GM23338 (cell line): Measurements from ENCODE around the gene HSPA9.

Experiments used
- POLR2AphosphoS5 ChIP-seq: IDR thresholded peaks from 2 replicates; pipeline ENCODE4 v1.6.1; 2016; ENCODE audit warnings: antibody characterized with exemption, low read depth
- ZNF331 ChIP-seq: fragments of 250-450 bp; sonication (Bioruptor Pico); IDR thresholded peaks from 2 replicates; pipeline ENCODE4 v1.5.0; 2020; ENCODE audit warnings: low read depth, mild to moderate bottlenecking, moderate library complexity
- TF ChIP-seq, protein P1 (sequence below), 2 experiments: fragments of 200-600 bp in 1 of 2; sonication (generic) in 1 of 2; conservative IDR thresholded peaks; 2 replicates each; pipeline versions ENCODE4 v1.5.1 to v1.6.1; 2016 to 2017; ENCODE audit warnings: antibody characterized with exemption in 2 of 2, low read depth in 2 of 2, mild to moderate bottlenecking in 2 of 2, moderate library complexity in 1 of 2

DNA sequence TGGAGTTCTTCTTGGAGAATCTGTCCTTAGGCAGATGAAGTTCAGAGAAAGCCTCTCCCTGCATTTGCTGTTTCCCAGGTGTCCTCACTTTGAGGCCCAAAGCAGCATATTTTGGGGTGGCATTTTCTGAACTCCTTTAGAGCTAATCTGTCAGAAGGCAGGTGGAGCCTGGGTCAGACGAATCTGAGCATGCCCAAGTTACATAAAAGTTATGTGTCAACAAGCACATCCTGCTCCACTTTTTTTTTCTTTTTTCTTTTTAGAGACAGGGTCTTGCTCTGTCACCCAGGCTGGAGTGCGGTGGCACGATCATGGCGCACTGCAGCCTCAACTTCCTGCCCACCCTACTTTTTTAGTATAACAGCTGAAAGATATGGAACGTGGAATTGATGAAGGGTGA, 41.3 kb upstream of the HSPA9 start:
- TF ChIP-seq ZNF331 (CRISPR knock-in tag) (no peak), POLR2AphosphoS5 (no peak)
- TF ChIP-seq, protein P1, sequence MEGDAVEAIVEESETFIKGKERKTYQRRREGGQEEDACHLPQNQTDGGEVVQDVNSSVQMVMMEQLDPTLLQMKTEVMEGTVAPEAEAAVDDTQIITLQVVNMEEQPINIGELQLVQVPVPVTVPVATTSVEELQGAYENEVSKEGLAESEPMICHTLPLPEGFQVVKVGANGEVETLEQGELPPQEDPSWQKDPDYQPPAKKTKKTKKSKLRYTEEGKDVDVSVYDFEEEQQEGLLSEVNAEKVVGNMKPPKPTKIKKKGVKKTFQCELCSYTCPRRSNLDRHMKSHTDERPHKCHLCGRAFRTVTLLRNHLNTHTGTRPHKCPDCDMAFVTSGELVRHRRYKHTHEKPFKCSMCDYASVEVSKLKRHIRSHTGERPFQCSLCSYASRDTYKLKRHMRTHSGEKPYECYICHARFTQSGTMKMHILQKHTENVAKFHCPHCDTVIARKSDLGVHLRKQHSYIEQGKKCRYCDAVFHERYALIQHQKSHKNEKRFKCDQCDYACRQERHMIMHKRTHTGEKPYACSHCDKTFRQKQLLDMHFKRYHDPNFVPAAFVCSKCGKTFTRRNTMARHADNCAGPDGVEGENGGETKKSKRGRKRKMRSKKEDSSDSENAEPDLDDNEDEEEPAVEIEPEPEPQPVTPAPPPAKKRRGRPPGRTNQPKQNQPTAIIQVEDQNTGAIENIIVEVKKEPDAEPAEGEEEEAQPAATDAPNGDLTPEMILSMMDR (conservative IDR thresholded peaks at IDR 0.05; ENCODE audit: low read depth in 2 of 2), result no peak
